Measurements from ENCODE around the gene UBE2Q1.
"Not testable (repeated sequence)": the region's sequence is repeated elsewhere in the genome, so short reads cannot be mapped to it uniquely, and the experiment has no call there.

The UBE2Q1 gene

DNA sequence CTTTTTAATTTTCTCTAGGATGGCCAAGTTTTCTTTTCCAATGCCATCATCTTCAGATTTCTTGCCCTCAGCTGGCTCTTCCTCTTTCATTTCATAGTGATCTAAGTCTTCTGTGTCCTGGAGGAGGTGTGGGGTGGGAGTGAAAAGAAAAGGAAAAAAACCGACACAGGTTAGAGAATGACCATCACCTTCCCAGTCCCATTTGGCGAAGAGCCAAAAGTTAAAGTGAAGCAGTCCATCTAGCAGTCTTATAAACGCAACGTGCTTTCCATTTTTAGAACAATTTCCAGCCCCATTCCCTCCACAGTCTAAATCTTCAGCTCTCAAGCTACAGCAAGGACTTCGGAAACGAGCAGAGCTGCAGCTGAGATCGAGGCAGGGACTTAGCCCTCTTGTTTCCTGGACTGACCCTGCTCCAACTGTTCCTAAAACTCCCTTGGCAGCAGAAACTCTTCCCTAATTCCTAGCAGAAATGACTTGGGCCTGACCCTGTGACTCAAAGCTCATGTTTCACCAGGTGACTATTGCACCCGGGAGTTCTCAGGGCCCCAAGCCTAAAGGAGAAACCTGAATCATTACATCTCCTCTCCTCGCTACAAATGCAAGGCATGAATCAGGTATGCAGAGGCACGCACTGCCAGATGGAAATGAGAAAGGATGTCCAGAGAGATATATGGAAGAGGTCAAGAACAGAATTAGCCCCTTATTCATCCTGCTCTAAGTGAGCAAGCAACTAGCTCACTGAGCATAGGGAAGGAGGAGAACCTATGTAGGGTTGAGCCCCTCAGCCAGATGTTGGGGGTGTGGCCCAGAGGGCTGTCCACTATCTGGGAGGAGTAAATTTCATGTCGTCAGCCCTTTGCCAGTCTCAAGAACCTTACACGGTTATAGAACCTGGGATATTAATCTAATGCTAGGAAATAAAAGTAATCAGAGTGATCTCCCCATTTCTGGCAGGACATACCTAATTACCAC lies 5.1 kb downstream of the UBE2Q1 start:
- no peak overlapping the region for H3K4me3 ChIP-seq (ENCODE audit: low read depth, low read length)
- DNase-seq (ENCODE audit: low read depth): no peak

- DNase-seq (ENCODE audit: low read depth): no peak
- no peak overlapping the region for H3K4me3 ChIP-seq (ENCODE audit: low read depth, low read length)
Measured at GRCh38 chr1:154552036-154552435, 6.4 kb downstream of the UBE2Q1 start.

GRCh38 chr1:154551474-154551873 lies 7.0 kb downstream of the UBE2Q1 start:
- H3K4me3 ChIP-seq (ENCODE audit: low read depth, low read length): no peak overlapping the region
- DNase-seq (ENCODE audit: low read depth): no peak

GRCh38 chr1:154550657-154551056 lies 7.8 kb downstream of the UBE2Q1 start:
- no peak overlapping the region for H3K4me3 ChIP-seq (ENCODE audit: low read depth, low read length)
- no peak for DNase-seq (ENCODE audit: low read depth)

GRCh38 chr1:154550070-154550469 lies 8.4 kb downstream of the UBE2Q1 start:
- H3K4me3 ChIP-seq (ENCODE audit: low read depth, low read length): no peak overlapping the region
- DNase-seq (ENCODE audit: low read depth): no peak

- DNase-seq (ENCODE audit: low read depth): no peak
- no peak overlapping the region for H3K4me3 ChIP-seq (ENCODE audit: low read depth, low read length)
Measured at GRCh38 chr1:154549202-154549770, 9.2 kb downstream of the UBE2Q1 start.

DNA sequence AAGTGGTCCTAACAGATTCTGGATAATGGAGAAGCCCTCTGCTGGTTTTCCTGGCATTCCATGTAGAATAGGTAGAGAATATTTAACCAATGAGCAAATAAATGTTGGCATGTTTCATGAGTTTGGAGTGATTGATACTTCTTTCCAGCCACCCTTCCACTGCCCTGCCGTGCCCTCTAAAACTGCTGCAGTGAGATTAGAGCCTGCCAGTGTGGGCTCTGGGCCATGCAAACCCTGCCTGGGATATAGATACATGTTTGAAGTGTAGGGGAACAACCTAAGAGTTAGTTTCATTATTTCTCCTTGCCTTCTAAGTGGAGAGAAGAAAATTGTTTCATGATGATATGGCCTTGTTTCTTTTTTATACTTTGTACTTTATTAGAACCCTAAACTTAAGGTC lies 10.4 kb downstream of the UBE2Q1 start:
- no peak for DNase-seq (ENCODE audit: low read depth)
- no peak overlapping the region for H3K4me3 ChIP-seq (ENCODE audit: low read depth, low read length)

- no peak overlapping the region for H3K4me3 ChIP-seq (ENCODE audit: low read depth, low read length)
- no peak for DNase-seq (ENCODE audit: low read depth)
Measured at GRCh38 chr1:154547105-154547732, 11.2 kb downstream of the UBE2Q1 start.

- DNase-seq (ENCODE audit: low read depth): no peak
- H3K4me3 ChIP-seq (ENCODE audit: low read depth, low read length): no peak overlapping the region
Measured at GRCh38 chr1:154546264-154547063, 12.0 kb downstream of the UBE2Q1 start.

DNA sequence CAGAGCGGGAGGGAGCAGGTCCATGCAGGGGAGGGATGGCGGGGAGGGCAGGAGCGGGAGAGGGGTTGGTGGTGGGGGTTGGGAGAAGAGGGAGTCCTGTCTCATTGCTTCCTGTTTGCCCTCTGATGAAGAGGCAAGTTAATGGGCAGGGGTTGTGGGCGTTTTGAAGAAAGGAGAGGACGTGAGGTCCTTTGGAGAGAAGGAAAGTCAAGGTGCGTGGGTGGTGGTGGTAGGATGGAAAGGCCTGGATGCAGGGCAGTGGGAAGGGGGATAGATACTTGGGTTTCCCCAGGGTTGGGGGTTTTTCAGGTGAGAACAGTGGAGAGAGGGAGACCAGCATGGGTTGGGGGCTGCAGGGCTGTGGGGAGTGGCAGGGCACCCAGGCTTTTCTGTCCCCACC lies 17.2 kb downstream of the UBE2Q1 start:
- no peak for DNase-seq (ENCODE audit: low read depth)
- no peak overlapping the region for H3K4me3 ChIP-seq (ENCODE audit: low read depth, low read length)

DNA sequence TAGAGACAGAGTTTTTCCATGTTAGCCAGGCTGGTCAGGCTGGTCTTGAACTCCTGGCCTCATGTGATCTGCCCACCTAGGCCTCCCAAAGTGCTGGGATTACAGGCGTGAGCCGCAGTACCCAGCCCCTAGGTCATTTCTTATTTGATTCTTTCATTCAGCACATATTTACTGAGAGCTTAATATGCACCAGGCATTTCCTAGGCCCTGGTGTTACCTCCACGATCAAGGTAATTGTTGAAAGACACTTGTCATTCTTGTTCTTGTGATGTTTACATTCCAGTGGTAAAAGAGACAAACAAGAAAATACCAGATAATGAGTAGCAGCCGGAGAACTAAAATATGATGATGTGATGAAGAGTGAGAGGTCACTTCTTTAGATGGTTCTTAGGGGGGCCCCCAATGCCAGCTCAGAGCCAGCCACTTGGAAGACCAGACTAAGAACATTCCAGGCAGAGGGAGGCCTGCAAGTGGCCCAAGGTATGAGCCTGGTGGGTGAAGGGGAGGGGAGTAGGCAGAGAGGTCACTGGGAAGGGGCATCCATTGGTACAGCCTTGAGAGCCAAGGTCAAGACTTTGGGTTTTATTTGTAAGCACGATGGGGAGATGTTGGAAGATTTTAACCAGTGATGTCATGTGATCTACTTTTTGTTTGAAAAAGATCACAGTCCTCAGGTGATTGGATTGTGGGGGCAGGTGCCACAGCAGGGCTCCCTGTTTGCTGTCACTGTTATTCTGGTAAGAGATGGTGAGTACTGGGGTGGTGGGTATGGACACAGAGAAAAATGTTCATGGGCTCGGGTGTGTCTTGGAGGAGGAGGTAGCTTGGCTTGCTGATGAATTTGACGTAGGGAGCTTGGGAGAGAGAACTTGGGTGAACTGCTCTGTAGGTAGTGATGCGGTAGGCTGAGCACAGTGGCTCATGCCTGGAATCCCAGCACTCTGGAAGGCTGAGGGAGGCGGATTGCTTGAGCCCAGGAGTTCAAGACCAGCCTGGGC lies 18.7 kb downstream of the UBE2Q1 start:
- DNase-seq (ENCODE audit: low read depth): no peak
- H3K4me3 ChIP-seq (ENCODE audit: low read depth, low read length): no peak overlapping the region

- no peak overlapping the region for H3K4me3 ChIP-seq (ENCODE audit: low read depth, low read length)
Measured at GRCh38 chr1:154536570-154536969, 21.9 kb downstream of the UBE2Q1 start.

GRCh38 chr1:154533952-154534844 lies 24.3 kb downstream of the UBE2Q1 start:
- no peak for DNase-seq (ENCODE audit: low read depth)
- no peak overlapping the region for H3K4me3 ChIP-seq (ENCODE audit: low read depth, low read length)

More at GRCh38 chr1:154536570-154536969, 21.9 kb downstream of the UBE2Q1 start:
- DNase-seq (ENCODE audit: low read depth): no peak

DNA sequence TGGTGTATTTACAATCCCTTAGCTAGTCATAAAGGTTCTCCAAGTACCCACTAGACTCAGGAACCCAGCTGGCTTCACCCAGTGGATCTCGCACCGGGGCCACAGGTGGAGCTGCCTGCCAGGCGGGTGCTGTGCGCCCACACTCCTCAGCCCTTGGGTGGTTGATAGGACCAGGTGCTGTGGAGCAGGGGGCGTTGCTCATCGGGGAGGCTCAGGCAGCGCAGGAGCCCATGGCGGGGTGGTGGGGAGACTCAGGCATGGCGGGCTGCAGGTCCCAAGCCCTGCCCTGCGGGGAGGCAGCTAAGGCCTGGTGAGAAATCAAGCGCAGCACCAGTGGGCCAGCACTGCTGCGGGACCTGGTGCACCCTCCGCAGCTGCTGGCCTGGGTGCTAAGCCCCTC lies 26.5 kb downstream of the UBE2Q1 start:
- H3K4me3 ChIP-seq (ENCODE audit: low read depth, low read length): not testable (repeated sequence)

GRCh38 chr1:154529308-154529707 lies 29.2 kb downstream of the UBE2Q1 start:
- DNase-seq (ENCODE audit: low read depth): no peak
- H3K4me3 ChIP-seq (ENCODE audit: low read depth, low read length): no peak overlapping the region

More for the DNA sequence above, 26.5 kb downstream of the UBE2Q1 start:
- not testable (repeated sequence) for DNase-seq (ENCODE audit: low read depth)

GRCh38 chr1:154527192-154527591 lies 31.3 kb downstream of the UBE2Q1 start:
- DNase-seq (ENCODE audit: low read depth): no peak
- no peak overlapping the region for H3K4me3 ChIP-seq (ENCODE audit: low read depth, low read length)

DNA sequence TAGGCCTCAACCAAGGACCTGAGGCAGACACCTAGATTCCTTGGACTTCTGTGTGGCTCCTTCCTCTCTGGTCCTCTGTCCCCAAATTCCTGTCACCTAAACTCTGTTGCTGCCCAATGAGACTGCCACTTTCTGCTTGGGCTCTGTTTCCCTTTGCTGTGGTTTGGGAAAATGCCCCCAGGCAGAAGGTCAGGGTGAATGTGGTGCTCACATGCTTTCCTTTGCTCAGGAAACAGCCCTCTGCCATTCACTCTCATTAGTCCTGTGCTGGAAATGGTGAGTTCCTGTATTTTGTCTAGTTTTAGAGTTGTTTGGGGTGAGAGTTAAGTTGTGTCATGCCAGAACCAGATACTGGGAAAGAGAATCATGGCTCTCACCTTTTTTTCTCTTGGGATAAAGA lies 33.6 kb downstream of the UBE2Q1 start:
- no peak overlapping the region for H3K4me3 ChIP-seq (ENCODE audit: low read depth, low read length)
- DNase-seq (ENCODE audit: low read depth): no peak

DNA sequence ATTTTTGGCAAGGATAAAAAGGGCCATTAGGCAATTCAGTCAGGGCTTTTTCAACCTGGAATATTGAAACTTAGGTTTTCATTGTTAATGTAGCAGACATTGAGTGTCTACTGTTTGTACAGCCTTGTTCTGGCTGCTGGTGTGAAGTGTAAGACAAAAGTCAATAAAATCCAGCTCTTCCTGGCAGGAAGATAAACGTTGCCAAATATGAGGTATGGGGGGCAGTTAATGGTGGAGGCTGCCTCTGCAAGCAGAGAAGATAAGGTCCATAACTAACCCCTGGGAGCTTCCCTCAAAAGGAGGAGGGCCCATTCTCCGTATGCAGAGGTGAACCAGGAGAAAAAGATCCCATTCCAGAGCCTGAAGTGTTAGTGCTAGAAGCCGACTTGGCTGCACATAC lies 36.8 kb downstream of the UBE2Q1 start:
- DNase-seq (ENCODE audit: low read depth): no peak

More for the DNA sequence above, 36.8 kb downstream of the UBE2Q1 start:
- no peak overlapping the region for H3K4me3 ChIP-seq (ENCODE audit: low read depth, low read length)
